Kidney glomerular epithelial cell (primary cell): ENCODE measurements around the gene SAA1.
"Not testable (repeated sequence)": the region's sequence is repeated elsewhere in the genome, so short reads cannot be mapped to it uniquely, and the experiment has no call there.

ENCODE experiments used
- DNase-seq: peaks from one replicate; lab custom pipeline; 2025; lab: John Stamatoyannopoulos, UW

The SAA1 gene

DNA sequence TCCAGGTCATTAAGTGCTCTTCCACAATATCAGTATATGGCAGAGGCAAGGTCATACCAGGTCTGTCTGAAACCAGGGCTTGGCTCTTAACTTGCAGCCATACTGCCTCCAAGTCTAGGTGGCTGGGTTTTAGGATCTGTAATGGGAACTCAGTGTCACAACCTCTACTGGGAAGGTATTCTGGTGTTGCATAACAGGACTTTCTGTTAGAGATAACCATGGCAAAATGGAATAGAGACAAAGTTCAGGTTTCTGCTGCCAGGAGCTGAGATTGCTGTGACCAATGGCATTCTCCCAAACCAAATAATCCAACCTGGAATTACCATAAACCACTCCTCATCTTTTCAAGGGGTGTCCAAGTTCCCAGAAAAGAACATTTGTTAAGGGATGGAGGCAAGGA, 6.8 kb upstream of the SAA1 start:
- no peak for DNase-seq

DNA sequence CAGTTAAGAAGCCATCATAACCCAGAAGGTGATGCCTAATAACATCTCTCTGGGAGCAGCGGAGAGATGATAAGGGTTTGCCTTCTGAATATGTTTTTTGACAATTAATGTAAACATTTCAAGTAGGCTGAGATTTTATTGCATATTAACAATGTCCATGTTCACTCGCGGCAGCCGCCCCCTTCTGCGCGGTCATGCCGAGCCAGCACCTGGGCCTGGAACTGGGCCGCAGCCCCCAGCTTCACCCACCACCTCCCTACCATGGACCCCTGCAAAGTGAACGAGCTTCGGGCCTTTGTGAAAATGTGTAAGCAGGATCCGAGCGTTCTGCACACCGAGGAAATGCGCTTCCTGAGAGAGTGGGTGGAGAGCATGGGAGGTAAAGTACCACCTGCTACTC, 4.3 kb upstream of the SAA1 start:
- DNase-seq = no peak

DNA sequence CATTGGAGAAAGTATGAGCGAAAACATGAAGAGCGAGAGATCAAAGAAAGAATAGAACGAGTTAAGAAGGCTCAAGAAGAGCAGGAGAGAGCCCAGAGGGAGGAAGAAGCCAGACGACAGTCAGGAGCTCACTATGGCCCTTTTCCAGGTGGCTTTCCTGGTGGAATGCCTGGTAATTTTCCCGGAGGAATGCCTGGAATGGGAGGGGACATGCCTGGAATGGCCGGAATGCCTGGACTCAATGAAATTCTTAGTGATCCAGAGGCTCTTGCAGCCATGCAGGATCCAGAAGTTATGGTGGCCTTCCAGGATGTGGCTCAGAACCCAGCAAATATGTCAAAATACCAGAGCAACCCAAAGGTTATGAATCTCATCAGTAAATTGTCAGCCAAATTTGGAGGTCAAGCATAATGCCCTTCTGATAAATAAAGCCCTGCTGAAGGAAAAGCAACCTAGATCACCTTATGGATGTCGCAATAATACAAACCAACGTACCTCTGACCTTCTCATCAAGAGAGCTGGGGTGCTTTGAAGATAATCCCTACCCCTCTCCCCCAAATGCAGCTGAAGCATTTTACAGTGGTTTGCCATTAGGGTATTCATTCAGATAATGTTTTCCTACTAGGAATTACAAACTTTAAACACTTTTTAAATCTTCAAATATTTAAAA, 3.2 kb upstream of the SAA1 start:
- DNase-seq = not testable (repeated sequence)

DNA sequence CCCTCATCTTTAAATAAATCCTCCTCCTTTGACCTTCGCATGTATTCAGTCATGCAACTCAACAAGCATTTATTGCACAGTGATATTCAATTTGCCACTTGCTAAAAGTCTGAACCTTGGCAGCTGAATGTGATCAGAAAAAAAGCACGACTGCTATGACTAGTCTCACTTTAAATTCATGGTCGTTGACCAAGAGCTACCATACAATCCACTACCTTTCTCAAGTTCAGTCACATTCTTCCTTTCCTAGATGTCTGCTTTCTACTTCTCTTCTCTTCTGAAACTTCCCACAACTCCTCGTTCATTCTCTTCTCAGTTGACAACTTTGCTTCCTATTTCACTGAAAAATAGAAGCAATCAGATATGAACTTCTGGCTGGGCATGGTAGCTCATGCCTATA, 2.0 kb upstream of the SAA1 start:
- no peak for DNase-seq

DNA sequence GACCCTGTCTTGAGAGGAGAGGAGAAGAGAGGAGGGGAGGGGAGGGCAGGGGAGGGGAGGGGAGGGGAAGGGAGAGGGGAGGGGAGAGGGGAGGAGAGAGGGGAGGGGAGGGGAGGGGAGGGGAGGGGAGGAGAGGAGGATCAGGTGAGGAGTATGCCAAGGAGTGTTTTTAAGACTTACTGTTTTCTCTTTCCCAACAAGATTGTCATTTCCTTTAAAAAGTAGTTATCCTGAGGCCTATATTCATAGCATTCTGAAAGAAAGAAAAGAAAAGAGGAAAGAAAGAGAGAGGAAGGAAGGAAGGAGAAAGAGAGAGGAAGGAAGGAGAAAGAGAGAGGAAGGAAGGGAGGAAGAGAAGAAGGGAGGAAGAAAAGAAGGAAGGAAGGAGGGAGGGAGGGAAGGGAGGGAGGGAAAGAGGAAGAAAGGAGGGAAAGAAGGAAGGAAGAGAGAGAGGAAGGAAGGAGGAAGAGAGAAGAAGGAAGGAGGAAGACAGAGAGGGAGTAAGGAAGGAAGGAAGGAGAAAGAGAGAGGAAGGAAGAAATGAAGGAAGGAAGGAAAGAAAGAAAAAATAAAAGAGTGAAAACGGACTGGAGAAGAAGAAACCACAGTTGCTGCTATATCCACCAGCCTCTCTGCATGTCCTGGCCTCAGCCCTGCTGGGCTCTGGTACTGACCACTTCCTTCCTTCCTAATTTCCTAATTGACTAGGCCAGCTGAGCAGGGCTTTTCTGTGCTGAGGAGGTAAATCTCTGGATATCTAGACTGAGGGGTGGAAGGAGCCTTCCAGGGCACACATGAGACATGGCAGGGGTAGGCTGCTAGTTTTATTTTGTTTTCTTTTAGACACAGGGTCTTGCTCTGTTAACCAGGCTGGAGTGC, 1.1 kb upstream of the SAA1 start:
- no peak for DNase-seq

DNA sequence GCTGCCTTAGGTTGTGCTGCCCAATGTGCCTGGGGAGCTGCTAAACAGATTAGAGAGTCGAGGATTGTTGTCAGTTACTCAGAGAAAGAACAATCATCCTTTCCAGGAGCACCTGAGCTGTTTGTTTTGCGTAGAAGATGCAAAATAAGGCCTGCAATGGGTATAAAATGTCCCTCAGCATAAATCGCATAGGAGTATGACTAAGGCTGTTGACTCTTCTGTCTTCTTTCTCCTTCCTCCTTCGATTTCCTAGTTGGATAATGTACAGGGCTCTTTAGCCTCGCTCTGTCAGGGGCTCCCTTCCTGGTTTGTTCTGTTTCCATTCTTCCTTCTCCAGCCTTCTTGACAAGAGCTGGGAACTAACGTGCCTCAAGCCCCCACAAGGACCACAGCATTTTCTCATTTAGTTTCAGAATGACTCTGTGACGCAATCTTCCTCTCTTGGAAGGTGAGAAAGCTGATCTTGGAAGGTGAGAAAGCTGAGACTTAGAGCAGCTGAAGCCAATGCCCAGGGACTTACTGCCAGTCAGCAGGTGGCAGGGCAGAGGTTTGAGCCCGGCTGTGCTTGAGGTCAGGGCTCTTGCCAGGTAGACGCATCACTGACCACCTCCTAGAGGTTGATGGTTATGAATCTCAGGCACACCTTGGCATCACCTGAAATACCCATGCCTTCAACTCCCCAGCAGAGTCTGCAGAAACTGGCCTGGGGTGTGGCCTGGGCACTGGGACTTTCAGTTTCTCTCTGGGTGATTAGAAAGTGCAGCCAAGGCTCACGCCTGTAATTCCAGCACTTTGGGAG, 1.5 kb downstream of the SAA1 start:
- DNase-seq = not testable (repeated sequence)

DNA sequence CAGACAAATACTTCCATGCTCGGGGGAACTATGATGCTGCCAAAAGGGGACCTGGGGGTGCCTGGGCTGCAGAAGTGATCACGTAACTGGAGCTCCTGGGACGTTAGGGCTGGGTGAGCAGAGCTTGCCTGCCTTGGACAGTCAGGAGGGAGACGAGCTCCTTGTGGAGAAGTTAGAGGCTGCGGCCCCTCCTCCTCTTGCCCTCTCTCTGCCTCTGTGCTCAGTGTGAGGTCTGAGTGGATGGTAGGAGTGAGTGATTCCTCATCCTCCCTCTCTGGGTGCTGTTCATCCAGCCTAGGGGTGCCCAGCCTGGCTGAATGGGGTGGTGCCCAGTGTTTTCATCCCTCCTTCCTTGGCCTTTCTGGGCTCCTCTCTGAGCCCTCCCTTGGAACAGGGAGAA, 3.2 kb downstream of the SAA1 start:
- not testable (repeated sequence) for DNase-seq

DNA sequence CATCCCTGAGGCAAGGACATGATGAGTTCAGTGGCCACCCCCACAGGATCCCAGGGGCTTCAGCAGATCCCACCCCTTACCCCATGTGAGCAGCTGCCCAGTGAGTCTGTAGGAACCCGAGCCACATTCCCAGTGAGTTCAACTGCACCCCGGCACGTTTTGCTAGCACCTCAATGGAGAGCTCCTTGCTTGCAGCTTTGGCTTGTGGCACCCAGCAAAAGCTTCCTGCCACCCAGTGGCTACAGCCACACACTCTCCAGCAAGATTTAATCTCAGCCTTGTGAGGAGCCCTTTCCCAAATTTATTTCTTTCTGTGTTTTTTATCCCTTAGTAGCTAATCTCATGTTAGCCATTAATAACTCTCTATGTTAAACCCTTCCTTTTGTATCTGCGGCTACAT, 4.0 kb downstream of the SAA1 start:
- DNase-seq = no peak

DNA sequence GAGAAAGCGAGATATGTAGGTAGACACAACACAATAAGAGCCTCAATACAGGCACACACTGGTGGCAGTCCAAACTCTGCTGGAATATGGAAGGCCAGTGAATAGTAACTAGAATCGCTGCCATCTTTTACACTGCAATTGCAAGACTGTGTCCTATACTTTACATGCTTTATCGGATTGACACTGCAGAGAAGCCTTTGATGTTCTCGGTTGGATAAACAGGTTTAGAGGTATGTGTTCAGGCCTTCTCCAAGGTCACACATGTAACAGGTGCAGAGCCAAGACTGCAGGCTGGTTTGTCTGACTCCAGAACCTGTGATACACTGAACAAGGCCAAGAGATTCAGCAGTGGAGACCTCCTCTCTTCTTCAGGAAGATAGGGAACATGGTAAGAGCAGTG, 5.1 kb downstream of the SAA1 start:
- DNase-seq = no peak

DNA sequence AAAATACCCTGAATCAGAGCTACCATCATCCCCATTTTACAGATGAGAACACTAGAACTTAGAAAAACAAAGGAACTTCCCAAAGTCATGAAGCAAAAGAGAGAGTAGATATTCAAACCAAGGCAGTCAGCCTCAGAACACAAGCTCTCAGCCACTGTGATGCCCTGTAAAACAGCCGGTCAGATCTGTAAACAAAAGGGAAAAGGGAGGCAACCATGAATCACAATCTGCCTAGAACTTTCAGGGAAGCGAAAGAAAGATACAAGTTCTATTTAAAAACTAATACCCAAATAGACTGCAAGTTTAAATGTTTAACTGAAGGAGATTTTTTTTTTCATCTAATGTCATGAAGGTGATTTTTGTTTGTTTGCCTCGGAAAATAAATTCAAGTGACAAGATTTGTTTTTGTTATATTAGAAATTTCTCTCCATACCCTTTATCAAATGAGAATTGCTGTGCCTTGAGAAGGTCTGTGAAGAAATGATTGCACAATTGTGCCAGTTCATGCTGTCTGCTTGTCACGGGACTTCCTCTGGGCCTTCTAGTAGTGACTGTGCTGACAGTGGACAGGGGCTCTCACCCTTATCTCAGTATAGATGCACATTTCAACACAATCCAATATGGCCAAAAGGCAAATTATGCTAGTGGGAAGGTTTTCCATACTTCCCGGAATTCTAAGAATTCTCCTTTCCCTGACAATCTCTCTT, 11.7 kb downstream of the SAA1 start:
- DNase-seq = no peak

DNA sequence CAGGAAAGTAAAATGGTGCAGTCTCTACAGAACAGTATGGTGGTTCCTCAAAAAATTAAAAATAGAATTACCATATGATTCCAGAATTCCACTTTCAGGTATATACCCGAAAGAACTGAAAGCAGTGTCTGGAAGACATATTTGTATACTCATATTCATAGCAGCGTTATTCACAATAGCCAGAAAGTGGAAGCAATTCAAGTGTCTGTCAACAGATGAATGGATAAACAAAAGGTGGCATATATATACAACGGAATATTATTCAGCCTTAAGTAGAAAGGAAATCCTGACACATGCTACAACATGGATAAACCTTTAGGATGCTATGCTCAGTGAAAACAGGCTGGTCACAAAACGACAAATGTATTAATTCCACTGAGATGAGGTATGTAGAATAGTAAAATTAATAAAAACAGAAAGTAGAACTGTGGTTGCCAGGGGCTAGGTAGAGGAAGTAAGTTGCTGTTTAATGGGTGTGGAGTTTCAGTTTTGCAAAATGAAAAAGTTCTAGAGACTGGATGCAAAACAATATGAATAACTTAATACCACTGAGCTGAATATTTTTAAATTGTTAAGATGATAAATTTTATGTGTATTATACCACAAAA, 14.5 kb downstream of the SAA1 start:
- DNase-seq = no peak

DNA sequence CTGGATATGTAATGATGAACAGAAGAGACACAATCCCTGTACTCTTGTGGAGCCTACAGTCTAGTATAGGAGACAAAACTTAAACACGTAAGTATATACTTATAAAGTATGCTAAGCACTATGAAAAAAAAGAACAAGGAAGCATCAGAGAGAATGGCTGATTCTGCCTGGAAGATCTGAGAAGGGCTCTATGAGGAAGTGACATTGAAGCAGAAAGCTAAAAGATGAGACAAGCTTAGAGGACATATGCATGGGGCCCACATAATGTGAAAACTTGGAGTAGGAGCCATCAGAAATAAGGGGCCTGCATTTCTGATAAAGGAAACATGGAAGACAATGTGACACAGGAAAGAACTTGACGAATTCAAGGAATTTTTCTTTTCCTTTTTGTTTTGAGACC, 16.6 kb downstream of the SAA1 start:
- no peak for DNase-seq

DNA sequence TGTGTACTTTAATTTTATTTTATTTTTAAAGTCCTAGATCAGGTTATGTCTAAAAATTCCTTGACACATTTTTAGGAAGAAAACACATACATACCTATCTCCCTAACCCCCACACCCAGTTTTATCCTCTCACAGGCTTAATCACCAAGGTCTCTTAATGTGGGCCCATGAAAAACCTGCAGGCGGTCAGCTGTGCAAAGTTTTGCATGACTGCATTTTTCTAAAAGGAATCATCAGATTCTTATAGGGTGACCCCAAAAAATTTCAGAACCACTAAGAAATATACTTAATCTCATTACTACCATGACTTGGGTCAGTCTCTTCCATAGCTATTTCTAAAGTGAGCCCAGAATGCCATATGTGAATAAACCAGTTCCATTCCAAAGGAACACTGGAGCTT, 19.8 kb downstream of the SAA1 start:
- no peak for DNase-seq

DNA sequence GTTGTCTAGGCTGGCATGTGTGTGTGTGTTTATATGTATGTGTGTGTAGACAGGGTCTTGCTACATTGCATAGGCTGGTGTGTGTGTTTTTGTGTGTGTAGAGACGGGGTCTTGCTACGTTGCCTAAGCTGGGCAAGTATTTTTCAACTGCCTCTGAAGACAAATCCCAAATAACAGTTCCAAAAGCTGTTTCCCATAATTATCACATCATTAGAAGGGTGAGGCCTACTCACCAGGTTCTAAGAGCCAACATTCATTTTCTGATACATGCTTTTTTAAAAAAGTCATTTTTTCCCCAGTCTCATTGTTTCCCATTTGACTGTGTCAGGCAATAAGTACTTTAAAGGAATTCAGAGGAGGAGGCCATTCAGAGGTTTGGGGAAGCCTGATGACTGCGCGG, 22.8 kb downstream of the SAA1 start:
- DNase-seq = no peak

DNA sequence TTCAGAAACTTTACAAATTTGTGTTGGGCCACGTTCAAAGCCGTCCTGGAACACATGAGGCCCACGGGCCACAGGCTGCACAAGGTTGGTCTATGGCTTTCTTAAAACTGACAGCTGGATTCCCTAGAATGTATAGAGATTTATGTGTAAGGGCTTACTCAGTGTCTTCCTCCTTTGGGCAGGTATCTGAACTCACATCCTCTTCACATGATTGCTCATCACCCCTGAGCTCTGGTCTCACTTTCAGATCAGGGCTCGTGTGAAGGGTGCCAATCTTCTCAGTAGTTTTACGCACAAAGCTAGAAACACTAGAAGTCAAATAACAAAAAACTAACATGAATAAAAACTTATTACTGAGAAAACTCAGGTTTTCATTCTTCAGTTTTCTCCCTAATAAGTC, 28.8 kb downstream of the SAA1 start:
- no peak for DNase-seq

DNA sequence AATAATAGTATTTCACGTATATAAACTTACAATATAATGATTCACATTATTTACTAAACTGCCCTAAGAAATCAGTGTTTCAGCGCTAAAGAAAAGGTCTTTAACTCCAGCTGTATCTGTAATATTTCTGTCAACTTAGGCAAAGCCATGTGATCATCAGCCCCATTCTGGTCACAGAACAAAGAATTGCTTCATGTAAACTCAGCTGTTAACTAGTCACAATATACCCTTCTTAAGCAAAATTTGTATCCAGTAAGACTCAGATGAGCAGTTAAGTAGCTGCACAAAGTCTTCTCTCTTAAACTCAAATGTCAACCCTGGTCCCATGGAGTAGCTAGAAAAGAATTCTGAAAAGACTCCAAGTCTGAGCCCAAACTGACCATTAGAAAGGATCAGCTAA, 29.3 kb downstream of the SAA1 start:
- no peak for DNase-seq

DNA sequence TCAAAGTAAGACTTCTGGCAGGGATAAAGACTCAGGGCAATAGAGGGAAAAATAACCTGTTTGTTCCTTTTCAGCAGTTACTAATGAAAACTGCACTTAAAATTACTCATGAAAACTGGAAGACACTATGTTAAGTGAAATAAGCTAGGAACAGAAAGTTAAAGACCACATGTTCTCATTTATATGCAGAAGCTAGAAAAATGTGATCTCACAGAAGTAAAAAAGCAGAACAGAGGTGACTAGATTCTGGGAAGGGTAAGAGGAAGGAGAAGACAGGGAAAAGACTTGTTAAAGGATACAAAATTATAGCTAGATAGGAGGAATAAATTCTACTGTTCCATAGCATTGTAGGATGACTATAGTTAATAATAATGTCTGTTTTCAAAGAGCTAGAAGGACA, 33.7 kb downstream of the SAA1 start:
- no peak for DNase-seq

DNA sequence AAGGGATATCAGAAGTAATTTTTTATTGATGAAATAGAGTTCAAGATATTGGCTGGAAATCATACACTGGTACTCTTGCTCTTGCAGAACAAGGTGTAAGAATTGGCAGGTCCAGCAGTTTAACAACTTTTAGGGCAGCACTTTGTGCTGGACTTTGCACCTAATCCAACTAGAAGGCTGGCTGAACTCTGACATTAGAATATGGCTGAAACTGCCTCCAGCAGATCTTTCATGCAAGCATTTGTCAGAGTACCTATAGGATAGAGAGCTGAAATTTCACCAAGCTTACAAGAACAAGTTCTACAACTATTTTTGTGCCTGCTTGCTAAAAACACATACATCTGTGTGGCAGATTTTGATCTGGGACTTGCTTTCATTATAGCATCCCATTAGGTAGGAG, 38.7 kb downstream of the SAA1 start:
- no peak for DNase-seq

DNA sequence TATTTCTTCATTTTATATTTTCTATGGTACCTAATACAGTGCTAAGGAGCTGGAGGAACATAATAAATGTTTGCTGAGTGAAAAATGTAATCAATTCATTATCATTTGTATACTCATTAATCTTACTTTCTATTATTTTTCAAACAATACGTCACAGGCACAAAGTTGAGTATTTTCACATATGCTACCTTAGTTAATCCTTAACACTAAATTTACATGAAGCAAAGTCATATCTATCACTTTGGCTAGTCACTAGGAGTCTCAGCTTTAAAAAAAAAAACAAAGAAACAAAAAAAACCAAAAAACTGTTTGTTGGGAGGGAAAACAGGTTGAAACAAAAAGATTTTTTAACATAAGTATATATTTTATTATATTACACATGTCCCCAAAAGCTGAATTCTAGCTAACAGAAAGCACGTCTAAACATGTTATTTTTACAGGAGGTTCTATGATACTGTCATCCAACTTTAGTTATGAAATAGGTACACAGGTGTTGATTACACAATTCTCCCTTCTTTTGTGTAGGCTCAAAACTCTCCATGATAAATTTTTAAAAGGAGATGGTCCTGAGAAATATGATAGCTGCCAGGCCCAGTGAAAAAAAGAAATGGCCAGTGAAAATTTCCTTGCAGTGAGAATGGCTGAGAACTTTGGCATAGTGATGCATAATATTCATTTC, 41.5 kb downstream of the SAA1 start:
- DNase-seq = no peak

DNA sequence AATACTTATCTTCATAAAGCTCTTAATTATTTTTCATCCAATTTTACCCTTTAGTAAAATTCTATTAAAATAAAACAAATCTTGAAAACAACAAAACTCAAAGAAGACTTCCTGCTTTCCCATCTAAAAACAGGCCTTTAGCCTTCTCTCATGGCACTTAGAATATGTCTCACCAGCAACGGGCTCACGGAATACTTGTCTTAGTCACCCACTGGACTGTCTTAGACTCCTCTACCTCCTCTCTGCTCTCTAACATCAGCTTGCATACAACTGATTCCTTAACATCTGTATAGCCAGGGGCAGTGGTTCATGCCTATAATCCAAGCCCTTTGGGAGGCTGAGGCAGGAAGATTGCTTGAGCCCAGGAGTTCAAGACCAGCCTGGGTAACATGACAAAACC, 42.2 kb downstream of the SAA1 start:
- no peak for DNase-seq

DNA sequence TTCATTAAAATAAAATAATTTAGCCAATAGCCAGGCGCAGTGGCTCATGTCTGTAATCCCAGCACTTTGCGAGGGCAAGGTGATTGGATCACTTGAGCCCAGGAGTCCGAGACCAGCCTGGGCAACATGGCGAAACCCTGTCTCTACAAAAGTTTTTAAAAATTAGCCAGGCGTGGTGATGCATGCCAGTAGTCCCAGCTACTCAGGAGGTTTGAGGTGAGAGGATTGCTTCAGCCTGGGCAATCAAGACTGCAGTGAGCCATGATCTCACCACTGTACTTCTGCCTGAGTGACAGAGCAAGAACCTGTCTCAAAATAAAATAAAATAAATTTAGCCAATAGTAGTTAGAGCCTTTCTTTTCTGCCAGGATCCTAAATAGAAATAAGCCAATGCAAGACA, 43.6 kb downstream of the SAA1 start:
- DNase-seq = no peak
